ENCODE measurements around the gene NUP62.

DNA sequence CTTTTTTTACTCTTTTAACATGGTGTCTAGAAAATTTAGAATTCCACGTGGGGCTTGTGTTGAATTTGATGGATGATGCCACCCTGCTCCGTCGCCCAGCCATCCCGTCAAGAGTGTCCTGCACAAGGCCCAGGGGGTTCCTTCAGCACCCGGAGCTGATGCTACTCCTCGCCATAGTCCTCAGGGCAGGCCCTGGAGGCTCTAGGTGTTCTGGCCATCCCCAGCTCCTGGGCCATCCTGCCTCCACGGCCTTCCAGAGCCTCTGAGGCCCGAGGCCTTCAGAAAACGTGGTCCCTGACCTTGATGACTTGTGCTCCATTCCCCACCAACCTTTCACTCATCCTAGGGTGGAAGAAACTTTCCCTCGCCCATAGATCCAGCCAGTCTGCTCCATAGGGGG is 55.5 kb downstream of the NUP62 start:
- TF ChIP-seq CTCF (IDR thresholded peaks at IDR 0.05; ENCODE audit: borderline replicate concordance, extremely low read depth, low read length, poor library complexity, severe bottlenecking): no peak
- no peak for TF ChIP-seq EZH2 (IDR thresholded peaks at IDR 0.05; ENCODE audit: borderline replicate concordance, low read depth, low read length, severe bottlenecking)
